NCI-H1694 (cell line): ENCODE results near the gene TBC1D23.

Experiments
- DNase-seq: peaks from one replicate; lab custom pipeline; 2025; lab: John Stamatoyannopoulos, UW

TBC1D23 gene

GRCh38 chr3:100352296-100353231 is 91.8 kb downstream of the TBC1D23 start:
- no peak for DNase-seq

DNA sequence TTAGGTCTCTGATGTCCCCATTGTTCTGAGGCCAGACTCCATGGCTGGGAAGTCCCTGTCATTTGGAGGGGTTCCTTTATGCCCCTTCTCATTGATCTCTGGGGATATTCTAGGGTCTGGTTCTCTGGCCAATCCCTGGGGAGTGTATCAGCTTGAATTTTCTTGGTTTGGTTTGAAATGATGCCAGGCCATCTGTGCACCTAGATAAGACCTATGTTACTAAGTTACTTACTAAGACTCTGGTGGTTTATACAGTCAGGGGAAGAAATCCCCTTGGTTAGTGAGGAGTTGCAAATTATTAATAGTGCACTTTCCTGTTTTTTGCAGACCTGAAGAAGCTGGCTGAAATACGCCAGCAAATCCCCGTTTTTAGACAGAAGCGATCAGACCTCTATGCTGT is 94.1 kb downstream of the TBC1D23 start:
- DNase-seq, result no peak

DNA sequence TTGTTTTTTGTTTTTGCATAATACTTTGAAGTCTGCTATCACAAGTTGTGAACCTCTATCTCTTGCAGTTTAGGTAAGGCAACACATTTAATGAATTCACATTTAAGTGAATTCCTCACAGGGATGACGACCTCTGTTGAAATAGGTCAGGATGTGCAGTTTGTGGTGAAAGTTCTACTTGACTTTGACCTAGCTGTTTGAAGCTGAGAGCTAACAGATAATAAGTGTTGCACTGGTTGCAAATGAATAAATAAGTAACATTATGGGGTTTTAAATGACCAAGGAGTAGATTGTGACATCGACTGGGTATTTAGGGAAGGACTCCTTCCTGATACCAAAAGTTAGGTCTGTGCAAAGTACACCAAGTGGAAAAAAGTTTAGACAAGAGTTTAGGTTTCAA is 97.6 kb downstream of the TBC1D23 start:
- DNase-seq, result no peak

DNA sequence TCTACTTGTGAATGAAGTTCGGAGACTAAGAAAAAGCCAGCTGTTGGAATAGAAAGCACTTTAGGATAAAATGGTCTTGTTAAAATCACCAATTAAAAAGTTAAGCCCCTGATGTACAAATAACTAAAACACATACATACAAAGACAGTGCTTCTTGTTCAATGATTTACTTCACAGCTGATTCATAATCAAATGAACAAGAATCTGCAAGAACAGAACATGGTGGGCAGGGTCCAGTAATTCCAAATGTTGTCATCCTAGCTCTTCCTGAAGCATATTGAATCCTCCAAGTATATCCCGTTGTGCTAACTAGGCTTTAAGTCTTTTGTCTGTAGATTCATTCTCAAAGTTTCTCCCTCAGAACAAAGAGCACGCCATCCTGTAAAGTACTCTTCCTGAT is 98.2 kb downstream of the TBC1D23 start:
- DNase-seq, result no peak

- DNase-seq, result no peak
Observed at GRCh38 chr3:100360757-100361496, 100.1 kb downstream of the TBC1D23 start.

DNA sequence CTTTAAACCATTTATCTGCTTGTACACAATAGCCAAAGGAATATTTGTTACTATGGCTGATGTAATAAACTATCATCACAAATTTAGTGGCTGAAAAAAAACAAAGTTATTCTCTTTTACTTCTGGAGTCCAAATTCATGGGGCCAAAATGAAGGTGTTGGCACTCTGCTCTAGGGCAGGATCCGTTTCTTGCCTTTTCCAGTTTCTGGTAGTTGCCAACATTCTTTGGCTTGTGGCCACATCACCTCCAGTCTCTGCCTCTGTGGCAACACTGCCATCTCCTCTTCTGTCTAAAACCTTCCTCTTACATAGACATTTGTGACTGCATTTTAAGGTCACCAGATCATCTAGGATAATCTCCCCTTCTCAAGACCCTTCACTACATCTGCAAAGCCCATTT is 101.1 kb downstream of the TBC1D23 start:
- DNase-seq, result no peak

- no peak for DNase-seq
Observed at GRCh38 chr3:100364421-100364820, 103.6 kb downstream of the TBC1D23 start.

DNA sequence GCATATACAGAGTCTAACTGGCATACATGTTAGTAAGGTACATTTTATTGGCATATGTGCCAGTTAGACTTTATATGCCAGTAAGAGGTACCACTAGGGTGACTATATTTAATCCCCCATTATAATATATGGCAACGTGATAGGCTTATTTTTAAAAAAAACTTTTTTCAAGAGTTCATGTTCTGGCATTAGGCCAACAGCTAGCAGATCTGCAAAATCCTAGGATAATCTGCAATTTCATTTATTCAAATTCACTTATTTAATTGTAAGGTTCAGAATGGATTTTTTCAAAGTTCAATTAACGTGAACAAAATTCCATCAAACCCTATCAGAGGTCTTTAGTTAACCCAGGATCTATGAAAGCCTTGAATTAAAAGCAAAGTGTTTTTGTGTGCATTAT is 105.6 kb downstream of the TBC1D23 start:
- DNase-seq, result no peak

- DNase-seq, result no peak
Observed at GRCh38 chr3:100368441-100368840, 107.6 kb downstream of the TBC1D23 start.

- no peak for DNase-seq
Observed at GRCh38 chr3:100370756-100371155, 110.0 kb downstream of the TBC1D23 start.

DNA sequence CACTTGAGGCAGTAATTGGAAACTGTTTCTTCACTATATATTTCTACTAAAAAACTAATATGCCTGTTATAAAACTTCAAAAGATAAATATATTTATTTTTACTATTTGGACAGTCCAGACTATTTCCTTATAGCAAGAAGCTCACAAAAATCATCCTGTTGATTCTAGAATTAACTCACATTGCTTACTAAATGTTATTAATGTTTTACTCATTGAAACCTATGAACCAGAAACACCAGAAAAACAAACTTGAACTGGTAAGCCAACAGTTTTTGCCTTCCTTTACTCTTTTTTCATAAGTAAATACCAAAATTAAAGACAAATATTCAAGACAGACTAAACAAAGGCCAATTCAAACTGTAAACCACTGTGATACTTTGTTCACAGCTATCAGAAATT is 113.7 kb downstream of the TBC1D23 start:
- no peak for DNase-seq
